ENCODE results near the gene KCNQ1. TPM values are rescaled to one million over a fixed set of nuclear protein-coding genes. Genes with fewer than 3 reads are reported as not detected.

Gene KCNQ1
- total RNA-seq, 1 experiment from 2014 or later: 2.3 TPM

- H3K27me3 Mint-ChIP-seq (ENCODE audit: low read depth): peaks cover 84% of the 10 kb centered on the region
These were observed 314.7 kb downstream of the KCNQ1 start for GRCh38 chr11:2759228-2760195.

More at GRCh38 chr11:2759228-2760195, 314.7 kb downstream of the KCNQ1 start:
- Histone ChIP-seq H3K56ac (ENCODE audit: insufficient read length, low read depth, low read length) (no peak overlapping the region), H3K9ac (ENCODE audit: extremely low read depth, insufficient read length, low read length) (no peak overlapping the region), H3K4ac (ENCODE audit: low read depth, low read length) (no peak overlapping the region), H3K4me2 (ENCODE audit: insufficient read depth, insufficient read length, low read length) (no peak overlapping the region), H2AK5ac (ENCODE audit: insufficient read length, low read length) (no peak overlapping the region), H3K23me2 (ENCODE audit: insufficient read length, low read depth, low read length, poor library complexity, severe bottlenecking) (no peaks in the 10 kb centered on the region), H3K9me3 (ENCODE audit: control insufficient read depth, low read depth, low read length) (no peaks in the 10 kb centered on the region), H3K27me3 (ENCODE audit: insufficient read depth, low read length) (peaks cover 3% of the 10 kb centered on the region; the same call in 1 of the 2 replicates), H3K23ac (ENCODE audit: insufficient read length, low read depth, low read length) (no peak overlapping the region), H3K4me1 (ENCODE audit: insufficient read depth, low read length) (no peaks in the 10 kb centered on the region), H4K8ac (replicated peaks; ENCODE audit: insufficient read length, low read depth, low read length) (no peak overlapping the region), H2BK5ac (ENCODE audit: insufficient read length, low read length) (no peak overlapping the region), H3K14ac (ENCODE audit: insufficient read depth, low read length) (no peak overlapping the region), H4K91ac (ENCODE audit: insufficient read length, low read depth, low read length) (no peak overlapping the region), H3K27ac (ENCODE audit: insufficient read length, low read depth, low read length) (no peak overlapping the region), H2BK20ac (ENCODE audit: low read depth, low read length, poor library complexity, severe bottlenecking) (no peak overlapping the region), H3K79me1 (ENCODE audit: insufficient read depth, low read depth, low read length, poor library complexity, severe bottlenecking) (no peaks in the 10 kb centered on the region), H3K18ac (ENCODE audit: insufficient read length, low read depth, low read length) (no peak overlapping the region), H3K79me2 (ENCODE audit: insufficient read depth, low read length) (no peaks in the 10 kb centered on the region), H4K20me1 (ENCODE audit: control insufficient read depth, insufficient read depth, insufficient read length) (no peaks in the 10 kb centered on the region), H4K5ac (ENCODE audit: insufficient read length, low read depth, low read length) (no peak overlapping the region), H3T11ph (ENCODE audit: low read length) (no peak overlapping the region), H2BK15ac (ENCODE audit: low read depth, low read length) (no peak overlapping the region), H2BK12ac (ENCODE audit: insufficient read length, low read depth, low read length) (no peak overlapping the region), H2AFZ (ENCODE audit: low read length) (no peak overlapping the region), H2BK120ac (ENCODE audit: low read depth, low read length, poor library complexity, severe bottlenecking) (no peak overlapping the region)
- Mint-ChIP-seq H3K4me3 (no peak overlapping the region), H3K9me3 (peaks cover 10 to 18% of the 10 kb centered on the region in 2 experiments; a peak in 4 of 5 replicates), H3K27ac (no peak overlapping the region), H3K36me3 (ENCODE audit: insufficient read depth in 1 of 3, low read depth in 3 of 3) (peaks cover 0 to 5% (median 2%) of the 10 kb centered on the region in 3 experiments; a peak in 3 of 7 replicates), H3K4me1 (no peaks in the 10 kb centered on the region)
- DNase-seq: no peak
- WGBS (ENCODE audit: extremely low coverage, insufficient read length, low lambda C conversion rate): no CpG with 5 or more reads among the region's 17 CpGs
- TF ChIP-seq CTCF (conservative IDR thresholded peaks at IDR 0.05): no peak

All from H9 (cell line).